Fibroblast of lung (primary cell): ENCODE results near the gene FAM114A1.

Experiments used
- CTCF ChIP-seq, 2 donors: IDR thresholded peaks in 1 of 2; conservative IDR thresholded peaks in 1 of 2; 1 replicate in 1 of 2; 2 replicates in 1 of 2; pipeline ENCODE4 v1.5.1; 2011 to 2012; ENCODE audit warnings: low read length in 2 of 2, control low read depth in 1 of 2, inconsistent platforms in 1 of 2, low read depth in 1 of 2, mild to moderate bottlenecking in 1 of 2
- EZH2 ChIP-seq: IDR thresholded peaks from 2 replicates; pipeline ENCODE4 v1.5.1; 2012; ENCODE audit warnings: low read length, control low read depth, mild to moderate bottlenecking; ENCODE audit errors: missing control alignments

- no peak for TF ChIP-seq CTCF (conservative IDR thresholded peaks at IDR 0.05 in 1 of 2, IDR thresholded peaks at IDR 0.05 in 1 of 2; ENCODE audit: low read depth in 1 of 2, low read length in 2 of 2)
- TF ChIP-seq EZH2, result no peak
These were observed 80.9 kb downstream of the FAM114A1 start for GRCh38 chr4:38948551-38948950.
